HCT116 (cell line): ENCODE data around the gene EFNB1.

Experiments
- EGR1 ChIP-seq: IDR thresholded peaks from 2 replicates; pipeline ENCODE4 v1.6.1; 2012; ENCODE audit warnings: low read depth
- ELF1 ChIP-seq: IDR thresholded peaks from 2 replicates; pipeline ENCODE4 v1.6.1; 2012; ENCODE audit warnings: low read depth, borderline replicate concordance
- EZH2 ChIP-seq: fragments of 200-600 bp; sonication (generic); IDR thresholded peaks from 2 replicates; pipeline ENCODE4 v1.6.1; 2017; ENCODE audit warnings: antibody characterized with exemption, mixed run types
- EZH2phosphoT487 ChIP-seq: fragments of 200-600 bp; IDR thresholded peaks from 2 replicates; pipeline ENCODE4 v1.6.1; 2018; ENCODE audit warnings: antibody characterized with exemption, borderline replicate concordance
- POLR2A ChIP-seq: IDR thresholded peaks from 2 replicates; pipeline ENCODE4 v1.7.0; 2011; ENCODE audit warnings: borderline replicate concordance; ENCODE audit not compliant: insufficient read depth, insufficient read length; ENCODE audit errors: extremely low read depth
- POLR2AphosphoS5 ChIP-seq: IDR thresholded peaks from 2 replicates; pipeline ENCODE4 v1.6.1; 2011; ENCODE audit warnings: mild to moderate bottlenecking, low read depth, low read length, moderate library complexity
- RAD21 ChIP-seq: IDR thresholded peaks from 2 replicates; pipeline ENCODE4 v1.6.1; 2012; ENCODE audit warnings: low read depth, mild to moderate bottlenecking
- SP1 ChIP-seq: IDR thresholded peaks from 2 replicates; pipeline ENCODE4 v1.6.1; 2012; ENCODE audit warnings: low read depth
- TCF7L2 ChIP-seq: IDR thresholded peaks from 2 replicates; pipeline ENCODE4 v1.7.0; 2011; ENCODE audit warnings: borderline replicate concordance, inconsistent platforms; ENCODE audit not compliant: insufficient read depth, insufficient read length; ENCODE audit errors: extremely low read depth
- ZFX ChIP-seq: fragments of 450-650 bp; IDR thresholded peaks from 2 replicates; pipeline ENCODE4 v1.6.1; 2017
- ZNF274 ChIP-seq: fragments of 200-500 bp; sonication (Bioruptor generic); IDR thresholded peaks from 2 replicates; pipeline ENCODE4 v1.6.1; 2014; ENCODE audit warnings: mild to moderate bottlenecking, low read depth, low read length, inconsistent platforms
- TF ChIP-seq, protein P1 (sequence below), 3 experiments: fragments of 200-600 bp in 1 of 3; sonication (generic) in 1 of 3; IDR thresholded peaks in 2 of 3; conservative IDR thresholded peaks in 1 of 3; 2 replicates each; pipeline ENCODE4 v1.5.1; 2012 to 2017; ENCODE audit warnings: low read depth in 2 of 3, low read length in 2 of 3, antibody characterized with exemption in 1 of 3, borderline replicate concordance in 1 of 3, control low read depth in 1 of 3, mild to moderate bottlenecking in 1 of 3, mixed read lengths in 1 of 3, mixed run types in 1 of 3, moderate library complexity in 1 of 3; ENCODE audit not compliant: insufficient read depth in 1 of 3
- TF ChIP-seq, protein P2 (sequence below): IDR thresholded peaks from 2 replicates; pipeline ENCODE4 v1.6.1; 2011; ENCODE audit warnings: mild to moderate bottlenecking, low read length, moderate library complexity; ENCODE audit not compliant: insufficient replicate concordance; ENCODE audit errors: extremely low read depth
- TF ChIP-seq, protein P3 (sequence below): IDR thresholded peaks from 2 replicates; pipeline ENCODE4 v1.6.1; 2012; ENCODE audit warnings: low read depth

DNA sequence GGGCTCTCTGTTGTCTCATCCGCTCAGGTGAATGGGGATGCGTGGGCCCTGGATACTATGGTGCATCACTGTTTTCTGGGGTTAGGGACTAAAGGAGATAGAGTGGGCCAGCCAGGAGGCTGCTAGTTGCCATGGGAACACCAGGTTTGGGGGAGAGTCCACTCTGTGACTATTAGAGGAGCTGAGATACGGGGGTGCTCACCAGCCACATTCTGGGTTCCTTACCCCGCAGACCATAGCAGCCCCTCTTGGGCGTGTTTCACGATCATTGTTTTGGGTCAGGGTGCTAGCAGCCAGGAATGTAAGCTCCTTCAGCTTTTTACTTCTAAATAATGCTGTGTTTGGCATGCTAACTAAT lies 4.6 kb downstream of the EFNB1 start:
- TF ChIP-seq EZH2 (no peak), ZNF274 (no peak), POLR2A (no peak), SP1 (no peak), POLR2AphosphoS5 (no peak), ZFX (no peak), RAD21 (no peak), TCF7L2 (no peak), EZH2phosphoT487 (no peak), ELF1 (no peak), EGR1 (no peak)
- TF ChIP-seq, protein P1, sequence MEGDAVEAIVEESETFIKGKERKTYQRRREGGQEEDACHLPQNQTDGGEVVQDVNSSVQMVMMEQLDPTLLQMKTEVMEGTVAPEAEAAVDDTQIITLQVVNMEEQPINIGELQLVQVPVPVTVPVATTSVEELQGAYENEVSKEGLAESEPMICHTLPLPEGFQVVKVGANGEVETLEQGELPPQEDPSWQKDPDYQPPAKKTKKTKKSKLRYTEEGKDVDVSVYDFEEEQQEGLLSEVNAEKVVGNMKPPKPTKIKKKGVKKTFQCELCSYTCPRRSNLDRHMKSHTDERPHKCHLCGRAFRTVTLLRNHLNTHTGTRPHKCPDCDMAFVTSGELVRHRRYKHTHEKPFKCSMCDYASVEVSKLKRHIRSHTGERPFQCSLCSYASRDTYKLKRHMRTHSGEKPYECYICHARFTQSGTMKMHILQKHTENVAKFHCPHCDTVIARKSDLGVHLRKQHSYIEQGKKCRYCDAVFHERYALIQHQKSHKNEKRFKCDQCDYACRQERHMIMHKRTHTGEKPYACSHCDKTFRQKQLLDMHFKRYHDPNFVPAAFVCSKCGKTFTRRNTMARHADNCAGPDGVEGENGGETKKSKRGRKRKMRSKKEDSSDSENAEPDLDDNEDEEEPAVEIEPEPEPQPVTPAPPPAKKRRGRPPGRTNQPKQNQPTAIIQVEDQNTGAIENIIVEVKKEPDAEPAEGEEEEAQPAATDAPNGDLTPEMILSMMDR (IDR thresholded peaks at IDR 0.05 in 2 of 3, conservative IDR thresholded peaks at IDR 0.05 in 1 of 3; ENCODE audit: borderline replicate concordance in 1 of 3, insufficient read depth in 1 of 3, low read depth in 2 of 3, low read length in 2 of 3), result no peak
- TF ChIP-seq, protein P2, sequence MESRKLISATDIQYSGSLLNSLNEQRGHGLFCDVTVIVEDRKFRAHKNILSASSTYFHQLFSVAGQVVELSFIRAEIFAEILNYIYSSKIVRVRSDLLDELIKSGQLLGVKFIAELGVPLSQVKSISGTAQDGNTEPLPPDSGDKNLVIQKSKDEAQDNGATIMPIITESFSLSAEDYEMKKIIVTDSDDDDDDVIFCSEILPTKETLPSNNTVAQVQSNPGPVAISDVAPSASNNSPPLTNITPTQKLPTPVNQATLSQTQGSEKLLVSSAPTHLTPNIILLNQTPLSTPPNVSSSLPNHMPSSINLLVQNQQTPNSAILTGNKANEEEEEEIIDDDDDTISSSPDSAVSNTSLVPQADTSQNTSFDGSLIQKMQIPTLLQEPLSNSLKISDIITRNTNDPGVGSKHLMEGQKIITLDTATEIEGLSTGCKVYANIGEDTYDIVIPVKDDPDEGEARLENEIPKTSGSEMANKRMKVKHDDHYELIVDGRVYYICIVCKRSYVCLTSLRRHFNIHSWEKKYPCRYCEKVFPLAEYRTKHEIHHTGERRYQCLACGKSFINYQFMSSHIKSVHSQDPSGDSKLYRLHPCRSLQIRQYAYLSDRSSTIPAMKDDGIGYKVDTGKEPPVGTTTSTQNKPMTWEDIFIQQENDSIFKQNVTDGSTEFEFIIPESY, result no peak
- TF ChIP-seq, protein P3, sequence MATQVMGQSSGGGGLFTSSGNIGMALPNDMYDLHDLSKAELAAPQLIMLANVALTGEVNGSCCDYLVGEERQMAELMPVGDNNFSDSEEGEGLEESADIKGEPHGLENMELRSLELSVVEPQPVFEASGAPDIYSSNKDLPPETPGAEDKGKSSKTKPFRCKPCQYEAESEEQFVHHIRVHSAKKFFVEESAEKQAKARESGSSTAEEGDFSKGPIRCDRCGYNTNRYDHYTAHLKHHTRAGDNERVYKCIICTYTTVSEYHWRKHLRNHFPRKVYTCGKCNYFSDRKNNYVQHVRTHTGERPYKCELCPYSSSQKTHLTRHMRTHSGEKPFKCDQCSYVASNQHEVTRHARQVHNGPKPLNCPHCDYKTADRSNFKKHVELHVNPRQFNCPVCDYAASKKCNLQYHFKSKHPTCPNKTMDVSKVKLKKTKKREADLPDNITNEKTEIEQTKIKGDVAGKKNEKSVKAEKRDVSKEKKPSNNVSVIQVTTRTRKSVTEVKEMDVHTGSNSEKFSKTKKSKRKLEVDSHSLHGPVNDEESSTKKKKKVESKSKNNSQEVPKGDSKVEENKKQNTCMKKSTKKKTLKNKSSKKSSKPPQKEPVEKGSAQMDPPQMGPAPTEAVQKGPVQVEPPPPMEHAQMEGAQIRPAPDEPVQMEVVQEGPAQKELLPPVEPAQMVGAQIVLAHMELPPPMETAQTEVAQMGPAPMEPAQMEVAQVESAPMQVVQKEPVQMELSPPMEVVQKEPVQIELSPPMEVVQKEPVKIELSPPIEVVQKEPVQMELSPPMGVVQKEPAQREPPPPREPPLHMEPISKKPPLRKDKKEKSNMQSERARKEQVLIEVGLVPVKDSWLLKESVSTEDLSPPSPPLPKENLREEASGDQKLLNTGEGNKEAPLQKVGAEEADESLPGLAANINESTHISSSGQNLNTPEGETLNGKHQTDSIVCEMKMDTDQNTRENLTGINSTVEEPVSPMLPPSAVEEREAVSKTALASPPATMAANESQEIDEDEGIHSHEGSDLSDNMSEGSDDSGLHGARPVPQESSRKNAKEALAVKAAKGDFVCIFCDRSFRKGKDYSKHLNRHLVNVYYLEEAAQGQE, result no peak
